KOPT-K1 (cell line): Measurements from ENCODE around the gene FOXN3.

ENCODE experiments used
- H3K27ac ChIP-seq: fragments of 200-600 bp; sonication (generic); 2 replicates; pipeline ENCODE4 v1.5.1; 2016; ENCODE audit warnings: antibody characterized with exemption, mild to moderate bottlenecking, low read depth, low read length; ENCODE audit not compliant: poor library complexity, severe bottlenecking
- H3K36me3 ChIP-seq: fragments of 200-600 bp; sonication (generic); 2 replicates; pipeline ENCODE4 v1.5.1; 2017; ENCODE audit warnings: antibody characterized with exemption, mild to moderate bottlenecking, low read length, moderate library complexity; ENCODE audit not compliant: insufficient read depth
- H3K9me3 ChIP-seq: fragments of 200-600 bp; sonication (generic); 2 replicates; pipeline ENCODE4 v1.5.1; 2017; ENCODE audit warnings: antibody characterized with exemption, low read length, mild to moderate bottlenecking; ENCODE audit not compliant: insufficient read depth, poor library complexity, severe bottlenecking

The FOXN3 gene

DNA sequence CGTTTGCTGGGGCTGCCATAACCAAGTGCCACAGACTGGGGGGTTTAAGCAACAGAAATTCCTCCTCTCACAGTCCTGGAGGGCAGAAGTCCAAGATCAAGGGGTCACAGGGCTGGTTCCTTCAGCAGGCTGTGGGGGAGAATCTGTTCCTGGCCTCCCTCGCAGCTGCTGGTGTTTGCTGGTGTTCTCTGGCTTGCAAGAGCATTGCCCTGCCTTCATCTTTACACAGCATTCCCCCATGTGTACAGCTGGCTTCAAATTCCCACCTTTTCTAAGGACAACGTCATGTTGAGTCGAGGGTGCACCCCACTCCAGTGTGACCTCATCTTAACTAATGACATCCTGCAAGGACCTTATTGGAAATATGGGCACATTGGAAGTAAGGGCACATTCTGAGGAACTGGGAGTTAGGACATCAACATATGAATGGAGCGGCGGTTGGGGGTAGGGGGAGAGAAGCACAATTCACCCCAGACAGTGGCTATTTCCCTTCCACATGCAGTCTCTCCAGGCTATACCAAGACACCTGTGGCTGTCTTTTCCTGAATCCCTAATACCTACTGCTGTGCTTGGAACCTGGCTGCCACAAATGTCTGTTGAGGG is 123.6 kb downstream of the FOXN3 start:
- no peaks in the 10 kb centered on the region for H3K36me3 ChIP-seq
- no peak overlapping the region for H3K27ac ChIP-seq
- no peaks in the 10 kb centered on the region for H3K9me3 ChIP-seq

DNA sequence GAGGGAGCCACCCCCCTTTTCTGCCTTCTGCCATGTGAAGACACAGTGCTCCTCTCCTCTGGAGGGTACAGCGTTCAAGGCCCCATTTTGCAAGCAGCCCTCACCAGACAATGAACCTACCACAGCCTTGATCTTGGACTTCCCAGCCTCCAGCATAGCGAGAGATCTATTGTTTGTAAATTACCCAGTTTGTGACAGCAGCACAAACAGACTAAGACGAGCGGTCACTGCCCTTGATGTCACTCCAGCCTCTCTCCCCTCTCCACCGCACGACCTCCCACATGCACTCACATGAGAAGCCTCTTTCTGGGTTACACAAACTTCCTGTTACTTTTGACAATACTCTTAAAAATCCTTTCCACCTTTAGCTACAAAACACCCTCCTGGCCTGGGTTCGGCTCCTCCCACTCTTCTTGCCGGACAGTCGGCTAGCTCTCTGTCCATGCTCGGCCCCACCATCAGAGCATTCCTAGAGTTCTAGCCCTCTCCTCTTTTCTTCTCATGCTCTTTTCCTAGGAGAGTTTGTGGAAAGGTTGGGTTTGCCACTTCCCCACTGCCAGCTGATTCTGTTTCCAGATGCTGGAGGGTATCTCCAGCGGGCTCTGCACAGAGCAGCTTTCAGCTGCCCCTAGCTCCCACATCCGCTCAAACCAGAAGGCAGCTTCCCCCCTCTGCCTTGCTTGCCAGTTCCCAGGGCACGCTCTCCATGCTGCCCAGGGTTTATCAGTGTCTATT is 124.3 kb downstream of the FOXN3 start:
- H3K27ac ChIP-seq, result no peak overlapping the region
- H3K36me3 ChIP-seq, result no peaks in the 10 kb centered on the region
- H3K9me3 ChIP-seq, result no peaks in the 10 kb centered on the region

DNA sequence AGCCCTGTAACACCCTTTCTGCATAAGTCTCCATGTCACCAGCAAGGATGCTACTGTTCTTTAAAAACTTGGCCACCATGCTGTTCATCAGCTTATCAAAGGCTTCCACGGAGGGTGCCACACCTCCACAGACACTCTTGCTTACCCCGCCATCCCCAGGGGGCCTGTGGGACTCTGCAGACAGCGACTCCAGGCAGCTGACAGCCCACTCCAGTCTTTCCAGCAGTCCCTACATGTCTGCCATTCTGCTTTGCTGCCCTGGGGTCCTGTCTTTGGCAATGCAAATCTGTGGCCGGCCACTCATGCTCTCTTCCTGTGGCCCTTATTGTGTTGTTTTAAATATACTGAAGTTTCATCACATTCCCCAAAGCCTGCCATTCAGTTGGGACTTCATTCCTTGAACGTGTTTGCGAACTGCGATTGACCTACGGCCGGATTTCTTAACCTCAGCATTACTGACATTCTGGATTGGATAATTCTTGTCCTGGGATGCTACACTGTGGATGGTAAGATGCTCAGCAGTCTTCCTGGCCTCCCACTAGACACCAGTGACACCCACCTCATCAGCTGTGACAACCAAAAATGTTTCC is 125.6 kb downstream of the FOXN3 start:
- Histone ChIP-seq H3K27ac (no peak overlapping the region), H3K36me3 (no peaks in the 10 kb centered on the region), H3K9me3 (no peaks in the 10 kb centered on the region)

DNA sequence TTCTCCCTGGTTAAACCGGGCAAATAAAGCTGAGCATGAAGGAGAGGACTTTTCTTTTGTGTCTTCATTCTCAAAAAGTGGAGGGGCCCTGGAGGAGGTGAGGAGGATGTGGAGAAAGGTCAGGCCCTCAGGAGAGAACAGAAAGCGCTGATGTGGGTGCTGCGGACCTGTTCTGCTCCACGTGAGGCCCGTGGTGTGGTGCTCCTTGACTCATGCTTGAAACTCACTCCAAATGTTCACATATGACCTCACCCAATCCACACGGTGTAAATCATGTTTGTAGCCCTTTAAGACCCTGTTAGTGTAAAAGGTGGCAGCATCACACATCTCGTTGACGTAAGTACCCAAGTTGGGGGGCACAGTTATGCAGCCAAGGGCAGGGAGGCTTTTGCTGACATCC is 126.2 kb downstream of the FOXN3 start:
- no peaks in the 10 kb centered on the region for H3K9me3 ChIP-seq
- H3K27ac ChIP-seq, result no peak overlapping the region
- no peaks in the 10 kb centered on the region for H3K36me3 ChIP-seq

DNA sequence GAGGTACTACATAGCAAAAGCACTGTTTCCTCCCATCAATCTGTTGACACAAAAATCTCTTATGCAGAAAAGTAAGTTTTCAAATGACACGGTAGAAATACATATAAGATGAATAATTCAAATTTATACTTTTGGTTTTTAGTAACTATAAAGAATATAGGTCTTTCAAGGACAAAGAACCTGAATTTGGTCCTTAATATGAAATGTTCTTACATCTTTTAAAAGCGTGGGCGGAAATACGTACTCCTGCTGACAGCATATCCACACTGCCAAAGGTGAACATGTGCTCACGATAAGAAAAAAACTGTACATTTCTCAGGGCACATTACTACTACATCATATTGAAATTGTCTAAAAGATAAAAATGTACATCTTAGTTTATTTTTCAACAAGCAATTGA is 127.6 kb downstream of the FOXN3 start:
- H3K9me3 ChIP-seq, result no peaks in the 10 kb centered on the region
- H3K36me3 ChIP-seq, result no peaks in the 10 kb centered on the region
- H3K27ac ChIP-seq, result no peak overlapping the region

DNA sequence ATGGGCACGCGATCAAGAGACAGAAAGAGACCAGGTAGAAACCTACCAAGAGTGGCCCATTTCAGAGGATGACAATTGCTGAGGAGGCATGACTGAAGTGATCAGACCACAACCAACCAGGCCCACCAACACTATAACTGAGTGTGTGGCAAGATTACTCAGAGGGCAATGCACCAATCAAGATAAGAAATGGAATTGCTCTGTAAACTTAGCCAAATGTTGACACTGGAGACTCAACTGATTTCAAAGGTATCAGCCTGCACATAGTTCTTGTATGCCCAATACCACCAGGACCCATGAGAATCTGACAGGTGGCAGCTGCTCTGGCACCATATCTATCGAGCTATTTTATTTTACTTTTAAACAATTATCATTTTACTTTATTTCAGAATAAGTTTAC is 128.9 kb downstream of the FOXN3 start:
- H3K9me3 ChIP-seq, result no peaks in the 10 kb centered on the region
- H3K27ac ChIP-seq, result no peak overlapping the region
- no peaks in the 10 kb centered on the region for H3K36me3 ChIP-seq

DNA sequence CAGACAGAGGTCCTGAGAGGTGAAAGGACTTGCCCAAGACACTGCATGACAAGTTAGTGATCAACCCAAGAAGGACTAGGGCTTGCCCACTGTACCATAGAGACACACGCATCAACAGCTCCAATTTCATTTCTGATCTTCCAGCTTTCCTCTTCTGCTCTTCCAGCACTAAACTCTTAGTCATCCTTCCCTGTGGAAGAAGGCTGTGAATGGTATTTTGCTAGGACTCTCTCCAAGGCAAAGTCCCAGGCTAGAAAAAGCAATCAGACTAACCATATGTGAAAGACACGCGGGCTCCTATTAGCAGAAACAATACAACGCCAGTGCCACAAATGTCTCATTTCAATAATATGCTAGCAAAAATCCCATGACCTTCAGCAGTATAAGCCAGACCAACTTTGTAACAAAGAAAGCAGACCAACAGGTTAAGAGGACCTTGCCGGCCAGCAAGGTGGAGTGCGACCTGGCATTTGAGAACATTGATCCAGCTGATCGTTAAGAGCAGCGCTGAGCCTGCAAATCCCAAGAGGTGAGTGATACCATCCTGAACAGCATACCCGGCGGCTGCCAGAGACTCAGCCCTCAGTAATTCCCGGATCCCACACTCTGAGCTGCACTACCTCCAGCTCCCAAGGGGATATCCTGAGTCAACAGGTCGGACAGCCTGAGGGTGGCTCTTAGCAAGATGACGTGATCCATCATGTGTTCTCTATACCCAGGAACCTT is 132.5 kb downstream of the FOXN3 start:
- no peak overlapping the region for H3K27ac ChIP-seq
- 0 out of 2 replicates have a peak, but pooled peaks cover 12% of the 10 kb centered on the region for H3K36me3 ChIP-seq
- no peaks in the 10 kb centered on the region for H3K9me3 ChIP-seq

DNA sequence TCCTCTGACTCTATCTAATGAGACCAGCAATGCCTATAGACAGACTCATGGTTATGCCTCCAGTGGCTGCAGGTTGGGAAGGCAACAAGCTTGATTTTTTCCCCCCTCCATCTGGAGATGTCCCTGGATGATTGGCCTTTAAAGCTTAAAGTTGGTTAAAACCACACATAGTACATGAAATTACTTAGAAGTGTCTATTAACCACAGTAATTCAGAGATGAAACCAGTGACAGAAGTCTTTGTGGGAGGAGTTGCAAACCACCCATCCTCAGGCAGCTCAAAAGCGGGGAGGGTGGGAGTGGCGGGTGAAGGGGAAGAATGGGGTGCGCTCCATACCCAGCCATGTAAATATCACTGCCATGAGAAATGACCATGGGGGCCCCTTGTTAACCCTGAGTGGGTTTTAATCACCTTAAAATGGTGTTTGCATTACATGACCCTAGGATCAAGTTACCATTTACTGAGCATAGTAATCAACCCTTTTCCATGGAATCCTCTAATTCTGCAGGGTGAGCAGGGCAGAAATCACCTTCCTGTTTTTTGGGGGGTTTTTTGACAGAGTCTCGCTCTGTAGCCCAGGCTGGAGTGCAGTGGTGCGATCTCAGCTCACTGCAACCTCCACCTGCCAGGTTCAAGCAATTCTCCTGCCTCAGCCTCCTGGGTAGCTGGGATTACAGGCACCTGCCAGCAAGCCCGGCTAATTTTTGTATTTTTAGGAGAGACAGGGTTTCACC is 133.5 kb downstream of the FOXN3 start:
- H3K27ac ChIP-seq, result no peak overlapping the region

DNA sequence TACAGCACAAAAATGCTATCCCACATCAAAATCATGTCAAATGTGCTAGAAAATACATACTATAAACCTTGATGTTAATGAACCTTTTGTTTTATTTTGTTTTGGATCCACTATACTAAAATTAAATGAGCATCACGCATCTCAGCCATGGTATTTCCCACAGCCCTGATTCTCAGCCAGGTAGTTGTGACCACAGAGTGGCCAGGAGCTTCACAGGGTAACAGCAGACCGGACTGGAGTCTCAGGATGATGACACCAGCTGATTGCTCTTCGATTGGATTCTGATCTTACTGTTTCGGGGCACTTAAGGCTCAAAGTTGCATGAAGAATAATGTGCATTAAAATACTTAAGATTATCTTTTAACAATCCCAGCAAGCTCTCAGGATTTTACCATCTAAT is 134.8 kb downstream of the FOXN3 start:
- no peak overlapping the region for H3K27ac ChIP-seq
- H3K36me3 ChIP-seq, result 0 out of 2 replicates have a peak, but pooled peaks cover 12% of the 10 kb centered on the region

More for the DNA sequence above, 133.5 kb downstream of the FOXN3 start:
- no peaks in the 10 kb centered on the region for H3K9me3 ChIP-seq
- 0 out of 2 replicates have a peak, but pooled peaks cover 12% of the 10 kb centered on the region for H3K36me3 ChIP-seq

DNA sequence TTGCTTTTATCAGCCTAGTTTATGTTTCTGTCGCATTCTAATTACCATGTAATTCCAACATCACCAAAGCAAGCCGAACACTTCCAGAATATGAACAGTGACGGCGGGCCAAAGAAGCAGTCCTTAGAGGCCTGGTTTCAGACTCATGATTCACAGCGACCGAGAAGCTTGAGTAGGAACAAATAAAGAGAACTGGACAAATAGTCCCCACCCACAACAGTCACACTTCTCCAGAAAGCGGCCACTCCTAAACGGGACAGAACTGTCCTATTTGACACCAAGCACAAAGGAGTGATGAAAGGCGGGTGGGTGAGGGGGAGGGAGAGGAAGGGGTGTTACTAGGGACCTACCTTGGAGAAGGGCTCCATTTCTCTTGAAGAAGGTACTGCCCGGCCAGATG is 136.4 kb downstream of the FOXN3 start:
- 0 out of 2 replicates have a peak, but pooled peaks cover 12% of the 10 kb centered on the region for H3K36me3 ChIP-seq

More for the DNA sequence above, 134.8 kb downstream of the FOXN3 start:
- H3K9me3 ChIP-seq, result no peaks in the 10 kb centered on the region

DNA sequence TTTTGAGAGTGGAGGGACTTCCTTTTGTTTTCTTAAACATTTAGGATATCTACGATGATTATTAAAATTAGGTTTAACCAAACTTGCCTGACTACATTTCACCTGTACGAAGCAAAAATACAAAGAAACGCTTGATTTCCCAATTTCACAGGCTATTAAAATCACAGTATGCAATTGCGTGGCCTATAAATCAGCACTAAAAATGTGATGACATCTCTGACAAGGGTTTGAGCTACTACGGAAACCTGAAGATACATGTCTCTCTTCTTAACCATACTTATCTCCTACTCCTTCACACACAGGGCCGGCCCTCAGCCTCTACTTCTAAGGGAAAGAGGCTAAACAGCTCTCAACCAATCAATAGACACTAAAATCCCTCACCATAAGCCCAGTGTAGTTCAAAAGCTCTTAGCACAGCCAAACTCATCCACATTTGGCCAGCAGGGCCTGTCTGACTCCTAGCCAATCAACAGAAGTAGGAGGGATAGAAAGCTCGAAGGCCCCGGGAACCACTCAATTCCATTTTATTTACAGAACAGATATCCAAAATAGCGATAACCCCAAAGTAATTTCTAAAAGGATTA is 137.3 kb downstream of the FOXN3 start:
- H3K36me3 ChIP-seq, result 0 out of 2 replicates have a peak, but pooled peaks cover 12% of the 10 kb centered on the region

More for the DNA sequence above, 136.4 kb downstream of the FOXN3 start:
- H3K27ac ChIP-seq, result no peak overlapping the region
- H3K9me3 ChIP-seq, result no peaks in the 10 kb centered on the region

DNA sequence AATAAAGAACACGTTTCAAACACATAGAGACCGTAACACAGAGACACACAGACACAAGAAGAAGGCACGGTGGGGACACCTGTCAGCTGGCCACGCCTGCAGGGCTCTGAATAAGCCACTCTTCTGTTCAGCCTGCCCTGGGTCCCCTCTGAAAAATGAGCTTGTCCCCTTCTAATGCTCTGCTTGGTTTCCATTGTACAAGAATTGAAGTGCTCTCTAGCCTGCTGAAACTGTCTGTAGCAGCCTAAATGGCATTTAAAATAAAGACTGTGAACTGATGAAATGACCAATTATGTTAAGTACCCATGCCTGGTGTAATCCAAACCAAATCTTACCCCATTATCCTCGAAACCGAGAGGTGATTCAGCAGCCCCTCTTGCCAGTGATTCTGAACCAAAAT is 139.8 kb downstream of the FOXN3 start:
- 0 out of 2 replicates have a peak, but pooled peaks cover 12% of the 10 kb centered on the region for H3K36me3 ChIP-seq
- H3K9me3 ChIP-seq, result no peaks in the 10 kb centered on the region
- no peak overlapping the region for H3K27ac ChIP-seq

More for the DNA sequence above, 137.3 kb downstream of the FOXN3 start:
- H3K27ac ChIP-seq, result no peak overlapping the region
- no peaks in the 10 kb centered on the region for H3K9me3 ChIP-seq

DNA sequence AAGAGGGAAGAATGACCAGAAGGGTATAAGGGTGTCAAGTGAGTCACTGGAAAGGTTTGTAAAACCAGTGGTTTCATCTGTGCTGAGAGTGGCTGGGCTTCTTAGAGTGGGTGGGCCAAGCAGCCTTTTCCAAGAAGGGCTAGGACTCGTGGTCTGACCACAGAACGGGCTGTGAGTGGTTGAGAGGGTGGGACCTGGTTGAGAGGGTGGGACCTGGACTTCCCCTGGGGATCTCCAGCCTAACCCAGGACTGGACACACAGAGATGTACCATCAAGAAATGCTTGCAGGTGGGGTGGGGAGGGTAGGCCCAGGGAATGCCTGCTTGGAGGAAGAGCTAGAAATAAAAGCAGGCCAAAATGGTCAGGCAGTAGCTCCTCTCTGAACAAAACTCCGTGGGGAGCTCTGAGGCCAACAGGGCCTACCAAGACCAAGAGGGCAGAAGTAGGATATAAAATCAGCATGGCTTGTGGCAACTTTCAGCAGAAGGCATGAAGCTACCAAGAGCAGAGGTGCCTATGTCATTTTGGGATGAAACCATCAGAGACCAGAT is 140.5 kb downstream of the FOXN3 start:
- Histone ChIP-seq H3K27ac (no peak overlapping the region), H3K9me3 (no peaks in the 10 kb centered on the region), H3K36me3 (0 out of 2 replicates have a peak, but pooled peaks cover 12% of the 10 kb centered on the region)
